ENCODE data around the gene PTPRD. TPM values are rescaled to one million over a fixed set of nuclear protein-coding genes. Genes with fewer than 3 reads are reported as not detected.

Gene PTPRD
- total and polyA plus RNA-seq, 2 of the 4 experiments (the other 2 are of a cell fraction) = 0.07 to 0.18 TPM

- ATAC-seq (ENCODE audit: low read depth) (no peak), DNase-seq (no peak)
- Histone ChIP-seq H3K4me3 (ENCODE audit: insufficient read depth, low read depth, low read length) (no peak overlapping the region), H3K9me1 (ENCODE audit: insufficient read depth, low read length) (no peaks in the 10 kb centered on the region), H2BK15ac (ENCODE audit: low read depth, low read length) (no peak overlapping the region), H2BK20ac (ENCODE audit: low read depth, low read length) (no peak overlapping the region), H3K4me1 (ENCODE audit: control insufficient read depth, insufficient read depth, low read length) (no peaks in the 10 kb centered on the region), H4K5ac (ENCODE audit: low read depth, low read length) (no peak overlapping the region), H3K4ac (ENCODE audit: low read depth, low read length) (no peak overlapping the region), H4K8ac (ENCODE audit: low read depth in 2 of 2, low read length in 2 of 2) (no peak overlapping the region), H3K56ac (ENCODE audit: extremely low read depth, insufficient read depth, low read length) (no peak overlapping the region), H3K27me3 (ENCODE audit: control insufficient read depth, insufficient read depth, low read length) (no peaks in the 10 kb centered on the region), H2BK5ac (ENCODE audit: low read depth, low read length, poor library complexity, severe bottlenecking) (no peak overlapping the region), H2AFZ (replicated peaks; ENCODE audit: low read length, poor library complexity) (no peak overlapping the region), H3K36me3 (ENCODE audit: control insufficient read depth, insufficient read depth, low read length) (no peaks in the 10 kb centered on the region), H3K18ac (ENCODE audit: low read depth, low read length) (no peak overlapping the region), H3K27ac (ENCODE audit: insufficient read depth, low read length) (no peak overlapping the region), H2AK5ac (ENCODE audit: low read depth, low read length) (no peak overlapping the region), H3K4me2 (ENCODE audit: low read depth, low read length) (no peak overlapping the region), H3K9ac (ENCODE audit: low read depth, low read length) (no peak overlapping the region), H3K79me1 (ENCODE audit: low read depth in 1 of 2, low read length in 2 of 2) (no peaks in the 10 kb centered on the region), H3K23ac (ENCODE audit: low read depth, low read length) (no peak overlapping the region), H3K9me3 (ENCODE audit: control insufficient read depth, insufficient read depth, low read length) (no peaks in the 10 kb centered on the region; the same call in 1 of the 2 replicates), H4K91ac (ENCODE audit: insufficient read depth, low read depth, low read length) (no peak overlapping the region), H4K20me1 (ENCODE audit: insufficient read depth, low read length) (no peaks in the 10 kb centered on the region), H3K14ac (replicated peaks; ENCODE audit: low read depth, low read length) (no peak overlapping the region), H2AK9ac (replicated peaks; ENCODE audit: low read depth, low read length, poor library complexity) (no peak overlapping the region), H2BK120ac (ENCODE audit: low read depth, low read length) (no peak overlapping the region)
- BruUV-seq (replicated peaks) = no TSS peak
- intact Hi-C loops (cut with micrococcal nuclease) (no loop called here), in situ Hi-C loops (cut with MboI; ENCODE audit: low sequenced_read_pairs) (no loop called here), dilution Hi-C loops (cut with HindIII; ENCODE audit: low sequenced_read_pairs, unreplicated experiment) (no loop called here)
- no peak for TF ChIP-seq CTCF (conservative IDR thresholded peaks at IDR 0.05; ENCODE audit: low read depth, low read length)
- TF ChIP-seq CHD1 (IDR thresholded peaks at IDR 0.05; ENCODE audit: low read depth, low read length) = no peak
- TF ChIP-seq MAZ (IDR thresholded peaks at IDR 0.05; ENCODE audit: borderline replicate concordance, low read depth, low read length) = no peak
- TF ChIP-seq MAFK (IDR thresholded peaks at IDR 0.05; ENCODE audit: low read depth, low read length) = no peak
- no peak for TF ChIP-seq SMC3 (IDR thresholded peaks at IDR 0.05; ENCODE audit: low read depth, low read length)
- no peak for TF ChIP-seq MXI1 (IDR thresholded peaks at IDR 0.05; ENCODE audit: borderline replicate concordance, low read depth, low read length)
- TF ChIP-seq BHLHE40 (IDR thresholded peaks at IDR 0.05; ENCODE audit: low read depth, low read length) = no peak
- TF ChIP-seq RFX5 (IDR thresholded peaks at IDR 0.05; ENCODE audit: low read depth, low read length) = no peak
- TF ChIP-seq RCOR1 (IDR thresholded peaks at IDR 0.05; ENCODE audit: insufficient replicate concordance, low read length) = no peak
- TF ChIP-seq NFE2L2 (IDR thresholded peaks at IDR 0.05; ENCODE audit: low read depth, low read length) = no peak
- TF ChIP-seq CEBPB (IDR thresholded peaks at IDR 0.05; ENCODE audit: low read depth, low read length) = no peak
- no peak for TF ChIP-seq POLR2A (IDR thresholded peaks at IDR 0.05; ENCODE audit: low read depth, low read length)
- TF ChIP-seq FOS (IDR thresholded peaks at IDR 0.05; ENCODE audit: low read depth, low read length) = no peak
- TF ChIP-seq USF2 (IDR thresholded peaks at IDR 0.05; ENCODE audit: low read depth, low read length) = no peak
- TF ChIP-seq RAD21 (IDR thresholded peaks at IDR 0.05; ENCODE audit: low read length) = no peak
- no peak for TF ChIP-seq ELK1 (IDR thresholded peaks at IDR 0.05; ENCODE audit: borderline replicate concordance, low read depth, low read length)
- ChIA-PET POLR2A (ENCODE audit: unreplicated experiment) (no interaction called here), CTCF (no interaction called here)
Measured at GRCh38 chr9:8666060-8666459, 1946.7 kb downstream of the PTPRD start.
